Fibroblast of lung (primary cell): ENCODE data around the gene ELFN1. TPM values are rescaled to one million over a fixed set of nuclear protein-coding genes. Genes with fewer than 3 reads are reported as not detected.

ENCODE experiments used
- DNase-seq, 2 donors: peaks; one replicate each; pipeline versions ENCODE4 v3.0.0 to v3.0.0-alpha.2; 2010; ENCODE audit warnings: low read depth in 2 of 2
- H2AFZ ChIP-seq: 2 replicates; pipeline ENCODE4 v1.5.1; 2012; ENCODE audit warnings: low read length, control low read depth, inconsistent platforms
- H3K27ac ChIP-seq: 2 replicates; pipeline ENCODE4 v1.5.1; 2011; ENCODE audit warnings: low read length, control low read depth; ENCODE audit not compliant: insufficient read depth
- H3K27me3 ChIP-seq: 2 replicates; pipeline ENCODE4 v1.5.1; 2011; ENCODE audit warnings: mild to moderate bottlenecking, low read length; ENCODE audit not compliant: control insufficient read depth, insufficient read depth
- H3K36me3 ChIP-seq: 2 replicates; pipeline ENCODE4 v1.5.1; 2011; ENCODE audit warnings: low read length; ENCODE audit not compliant: control insufficient read depth, insufficient read depth
- H3K4me1 ChIP-seq: 2 replicates; pipeline ENCODE4 v1.5.1; 2011; ENCODE audit warnings: low read length; ENCODE audit not compliant: control insufficient read depth, insufficient read depth; ENCODE audit errors: extremely low read depth
- H3K4me2 ChIP-seq: 2 replicates; pipeline ENCODE4 v1.5.1; 2011; ENCODE audit warnings: low read length, control low read depth; ENCODE audit not compliant: insufficient read depth; ENCODE audit errors: extremely low read depth
- H3K4me3 ChIP-seq, 4 experiments: fragments of 200-600 bp in 1 of 4; sonication (generic) in 1 of 4; replicated peaks in 1 of 4; 2 replicates each; pipeline ENCODE4 v1.5.1; 2011 to 2016; ENCODE audit warnings: low read length in 4 of 4, low read depth in 3 of 4, mild to moderate bottlenecking in 3 of 4, control low read depth in 2 of 4, inconsistent platforms in 1 of 4, mixed read lengths in 1 of 4; ENCODE audit not compliant: insufficient read depth in 1 of 4; ENCODE audit errors: control extremely low read depth in 1 of 4
- H3K79me2 ChIP-seq: 2 replicates; pipeline ENCODE4 v1.5.1; 2012; ENCODE audit warnings: mild to moderate bottlenecking, low read length, inconsistent platforms; ENCODE audit not compliant: control insufficient read depth, insufficient read depth
- H3K9ac ChIP-seq: 2 replicates; pipeline ENCODE4 v1.5.1; 2011; ENCODE audit warnings: mild to moderate bottlenecking, low read length, control low read depth; ENCODE audit not compliant: insufficient read depth
- H3K9me3 ChIP-seq: 2 replicates; pipeline ENCODE4 v1.5.1; 2012; ENCODE audit warnings: low read depth, low read length; ENCODE audit not compliant: control insufficient read depth, insufficient read depth
- H4K20me1 ChIP-seq: 2 replicates; pipeline ENCODE4 v1.5.1; 2011; ENCODE audit warnings: low read length; ENCODE audit not compliant: control insufficient read depth, insufficient read depth; ENCODE audit errors: extremely low read depth
- CTCF ChIP-seq, 2 donors: IDR thresholded peaks in 1 of 2; conservative IDR thresholded peaks in 1 of 2; 1 replicate in 1 of 2; 2 replicates in 1 of 2; pipeline ENCODE4 v1.5.1; 2011 to 2012; ENCODE audit warnings: low read length in 2 of 2, control low read depth in 1 of 2, inconsistent platforms in 1 of 2, low read depth in 1 of 2, mild to moderate bottlenecking in 1 of 2
- EZH2 ChIP-seq: IDR thresholded peaks from 2 replicates; pipeline ENCODE4 v1.5.1; 2012; ENCODE audit warnings: low read length, control low read depth, mild to moderate bottlenecking; ENCODE audit errors: missing control alignments
- polyA plus RNA-seq, 2 donors: library from polyadenylated mRNA; depleted of rRNA in 1 of 2; stranded (reverse) in 1 of 2; unstranded in 1 of 2; fragments of >200 nt; gene quantifications; 2 replicates each; pipeline ENCODE4 v1.2.1, GENCODE V29; 2011 to 2012; ENCODE audit warnings: missing spikeins in 1 of 2
- total RNA-seq: library from RNA; depleted of rRNA; stranded (reverse); fragments of >200 nt; gene quantifications from 2 replicates; pipeline ENCODE4 v1.2.1, GENCODE V29; 2014

The ELFN1 gene
- total and polyA plus RNA-seq, 2 donors (not counting 1 experiment from before 2014, with no cell fraction given): 0.16 to 0.33 TPM

- no peak for DNase-seq
- no peaks in the 10 kb centered on the region for H3K4me1 ChIP-seq
- H3K9me3 ChIP-seq: no peaks in the 10 kb centered on the region
- no peak overlapping the region for H3K4me3 ChIP-seq
- H3K4me2 ChIP-seq: no peak overlapping the region
- H3K9ac ChIP-seq: no peak overlapping the region
- no peaks in the 10 kb centered on the region for H4K20me1 ChIP-seq
- H3K79me2 ChIP-seq: no peaks in the 10 kb centered on the region
- peaks cover 23% of the 10 kb centered on the region for H3K27me3 ChIP-seq
- no peaks in the 10 kb centered on the region for H3K36me3 ChIP-seq
- TF ChIP-seq CTCF (conservative IDR thresholded peaks at IDR 0.05 in 1 of 2, IDR thresholded peaks at IDR 0.05 in 1 of 2; ENCODE audit: low read depth in 1 of 2, low read length in 2 of 2) (no peak), EZH2 (no peak)
- H2AFZ ChIP-seq: no peak overlapping the region
- H3K27ac ChIP-seq: no peak overlapping the region
Observed at GRCh38 chr7:1662101-1662500, 8.0 kb upstream of the ELFN1 start.

- TF ChIP-seq EZH2 (no peak), CTCF (conservative IDR thresholded peaks at IDR 0.05 in 1 of 2, IDR thresholded peaks at IDR 0.05 in 1 of 2; ENCODE audit: low read depth in 1 of 2, low read length in 2 of 2) (no peak)
- Histone ChIP-seq H3K4me1 (no peaks in the 10 kb centered on the region), H2AFZ (no peak overlapping the region), H3K27me3 (peaks cover 23% of the 10 kb centered on the region), H3K36me3 (no peaks in the 10 kb centered on the region), H3K79me2 (no peaks in the 10 kb centered on the region), H3K9me3 (no peaks in the 10 kb centered on the region), H4K20me1 (no peaks in the 10 kb centered on the region), H3K4me3 (no peak overlapping the region), H3K27ac (no peak overlapping the region), H3K4me2 (no peak overlapping the region), H3K9ac (no peak overlapping the region)
- DNase-seq: no peak
Observed at GRCh38 chr7:1662767-1663166, 7.3 kb upstream of the ELFN1 start.

- Histone ChIP-seq H2AFZ (no peak overlapping the region), H3K9me3 (no peaks in the 10 kb centered on the region), H3K4me1 (no peaks in the 10 kb centered on the region), H3K79me2 (no peaks in the 10 kb centered on the region), H3K4me3 (no peak overlapping the region), H3K9ac (no peak overlapping the region), H3K27ac (no peak overlapping the region), H3K4me2 (no peak overlapping the region), H4K20me1 (no peaks in the 10 kb centered on the region), H3K36me3 (no peaks in the 10 kb centered on the region), H3K27me3 (peaks cover 25% of the 10 kb centered on the region)
- no peak for TF ChIP-seq CTCF (conservative IDR thresholded peaks at IDR 0.05 in 1 of 2, IDR thresholded peaks at IDR 0.05 in 1 of 2; ENCODE audit: low read depth in 1 of 2, low read length in 2 of 2)
- DNase-seq: no peak
Observed at GRCh38 chr7:1663223-1663622, 6.9 kb upstream of the ELFN1 start.
